ENCODE measurements around the gene CFAP251. TPM values are rescaled to one million over a fixed set of nuclear protein-coding genes. Genes with fewer than 3 reads are reported as not detected.
"Not testable (repeated sequence)": the region's sequence is repeated elsewhere in the genome, so short reads cannot be mapped to it uniquely, and the experiment has no call there.

The CFAP251 gene
- total RNA-seq, 1 donor from 2014 or later, result 0.91 TPM

- H3K4me3 ChIP-seq, result no peak overlapping the region
- TF ChIP-seq, protein P1, sequence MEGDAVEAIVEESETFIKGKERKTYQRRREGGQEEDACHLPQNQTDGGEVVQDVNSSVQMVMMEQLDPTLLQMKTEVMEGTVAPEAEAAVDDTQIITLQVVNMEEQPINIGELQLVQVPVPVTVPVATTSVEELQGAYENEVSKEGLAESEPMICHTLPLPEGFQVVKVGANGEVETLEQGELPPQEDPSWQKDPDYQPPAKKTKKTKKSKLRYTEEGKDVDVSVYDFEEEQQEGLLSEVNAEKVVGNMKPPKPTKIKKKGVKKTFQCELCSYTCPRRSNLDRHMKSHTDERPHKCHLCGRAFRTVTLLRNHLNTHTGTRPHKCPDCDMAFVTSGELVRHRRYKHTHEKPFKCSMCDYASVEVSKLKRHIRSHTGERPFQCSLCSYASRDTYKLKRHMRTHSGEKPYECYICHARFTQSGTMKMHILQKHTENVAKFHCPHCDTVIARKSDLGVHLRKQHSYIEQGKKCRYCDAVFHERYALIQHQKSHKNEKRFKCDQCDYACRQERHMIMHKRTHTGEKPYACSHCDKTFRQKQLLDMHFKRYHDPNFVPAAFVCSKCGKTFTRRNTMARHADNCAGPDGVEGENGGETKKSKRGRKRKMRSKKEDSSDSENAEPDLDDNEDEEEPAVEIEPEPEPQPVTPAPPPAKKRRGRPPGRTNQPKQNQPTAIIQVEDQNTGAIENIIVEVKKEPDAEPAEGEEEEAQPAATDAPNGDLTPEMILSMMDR (IDR thresholded peaks at IDR 0.05; ENCODE audit: borderline replicate concordance), result no peak
- intact Hi-C loops (cut with micrococcal nuclease), result no loop called here
- no peaks in the 10 kb centered on the region for H3K36me3 ChIP-seq
- DNase-seq, result no peak
- H3K27ac ChIP-seq (replicated peaks), result no peak overlapping the region
- no peaks in the 10 kb centered on the region for H3K9me3 ChIP-seq (replicated peaks)
- H3K4me1 ChIP-seq, result no peaks in the 10 kb centered on the region
- H3K27me3 ChIP-seq (ENCODE audit: low read depth), result no peaks in the 10 kb centered on the region
Observed at GRCh38 chr12:121874071-121874470, 44.3 kb upstream of the CFAP251 start.

DNA sequence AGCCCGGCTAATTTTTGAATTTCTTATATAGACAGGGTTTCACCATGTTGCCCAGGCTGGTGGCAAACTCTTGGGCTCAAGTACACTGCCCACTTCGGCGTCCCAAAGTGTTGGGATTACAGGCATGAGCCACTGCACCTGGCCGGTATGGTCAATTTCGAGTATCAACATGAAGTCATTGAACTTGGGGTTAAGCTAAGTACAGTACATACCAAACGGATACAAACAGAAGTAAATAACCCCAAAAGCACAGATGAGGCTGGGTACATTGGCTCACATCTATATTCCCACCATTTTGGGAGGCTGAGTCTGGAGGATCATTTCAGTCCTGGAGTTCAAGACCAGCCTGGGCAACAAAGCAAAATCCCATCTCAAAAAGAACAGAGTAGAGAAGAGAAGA, 42.8 kb upstream of the CFAP251 start:
- H3K27ac ChIP-seq (replicated peaks), result no peak overlapping the region
- H3K4me3 ChIP-seq, result no peak overlapping the region
- no peaks in the 10 kb centered on the region for H3K4me1 ChIP-seq
- TF ChIP-seq, protein P1 (IDR thresholded peaks at IDR 0.05; ENCODE audit: borderline replicate concordance), result no peak
- H3K36me3 ChIP-seq, result no peaks in the 10 kb centered on the region
- no peak for DNase-seq
- H3K9me3 ChIP-seq (replicated peaks), result no peaks in the 10 kb centered on the region
- intact Hi-C loops (cut with micrococcal nuclease), result no loop called here
- no peaks in the 10 kb centered on the region for H3K27me3 ChIP-seq (ENCODE audit: low read depth)

DNA sequence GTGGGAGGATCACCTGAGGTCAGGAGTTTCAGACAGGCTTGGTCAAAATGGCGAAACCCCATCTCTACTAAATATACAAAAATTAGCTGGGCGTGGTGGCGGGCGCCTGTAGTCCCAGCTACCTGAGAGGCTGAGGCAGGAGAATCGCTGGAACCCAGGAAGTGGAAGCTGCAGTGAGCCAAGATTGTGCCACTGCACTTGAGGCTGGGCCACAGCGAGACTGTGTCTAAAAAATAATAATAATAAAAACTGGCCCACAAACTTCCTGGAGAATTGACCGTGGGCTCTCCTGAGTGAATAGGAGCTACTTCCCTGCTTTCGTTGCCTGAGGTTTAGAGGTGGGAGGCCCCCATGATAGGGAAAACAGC, 42.3 kb upstream of the CFAP251 start:
- DNase-seq; H3K27me3 ChIP-seq (ENCODE audit: low read depth); H3K27ac ChIP-seq (replicated peaks); H3K4me1 ChIP-seq; intact Hi-C loops (cut with micrococcal nuclease); H3K36me3 ChIP-seq; H3K9me3 ChIP-seq (replicated peaks); H3K4me3 ChIP-seq: not testable (repeated sequence)

DNA sequence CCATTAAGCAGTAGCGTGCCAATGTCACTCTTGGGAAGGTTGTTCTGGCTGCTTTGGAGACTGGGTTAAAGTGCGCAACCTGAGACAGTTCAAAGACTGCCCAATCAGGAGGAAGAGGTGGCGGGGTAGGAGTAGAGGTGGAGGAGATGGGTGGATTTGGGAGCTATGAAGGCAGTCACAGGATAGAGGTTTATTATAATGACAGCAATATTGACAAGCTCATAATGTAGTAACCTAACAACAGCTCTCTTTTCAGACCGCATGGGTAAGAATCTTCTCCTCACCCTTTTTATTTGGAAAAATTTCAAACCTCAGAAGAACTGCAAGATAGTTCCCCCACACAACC, 35.1 kb upstream of the CFAP251 start:
- Histone ChIP-seq H3K9me3 (replicated peaks) (no peaks in the 10 kb centered on the region), H3K36me3 (no peaks in the 10 kb centered on the region), H3K27ac (replicated peaks) (no peak overlapping the region), H3K4me1 (peaks cover 4% of the 10 kb centered on the region), H3K4me3 (no peak overlapping the region), H3K27me3 (ENCODE audit: low read depth) (no peaks in the 10 kb centered on the region)
- intact Hi-C loops (cut with micrococcal nuclease), result no loop called here
- no peak for DNase-seq
- TF ChIP-seq, protein P1 (IDR thresholded peaks at IDR 0.05; ENCODE audit: borderline replicate concordance), result no peak

DNA sequence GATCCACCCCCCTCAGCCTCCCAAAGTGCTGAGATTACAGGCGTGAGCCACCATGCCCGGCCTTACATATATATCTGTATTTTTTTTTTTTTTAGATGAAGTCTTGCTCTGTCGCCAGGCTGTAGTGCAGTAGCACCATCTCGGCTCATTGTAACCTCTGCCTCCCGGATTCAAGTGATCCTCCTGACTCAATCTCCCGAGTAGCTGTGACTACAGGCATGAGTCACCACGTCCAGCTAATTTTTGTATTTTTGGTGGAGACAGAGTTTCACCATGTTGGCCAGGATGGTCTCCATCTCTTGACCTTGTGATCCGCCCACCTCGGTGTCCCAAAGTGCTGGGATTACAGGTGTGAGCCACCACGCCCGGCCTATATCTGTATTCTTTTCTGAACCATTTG, 33.3 kb upstream of the CFAP251 start:
- not testable (repeated sequence) for DNase-seq

DNA sequence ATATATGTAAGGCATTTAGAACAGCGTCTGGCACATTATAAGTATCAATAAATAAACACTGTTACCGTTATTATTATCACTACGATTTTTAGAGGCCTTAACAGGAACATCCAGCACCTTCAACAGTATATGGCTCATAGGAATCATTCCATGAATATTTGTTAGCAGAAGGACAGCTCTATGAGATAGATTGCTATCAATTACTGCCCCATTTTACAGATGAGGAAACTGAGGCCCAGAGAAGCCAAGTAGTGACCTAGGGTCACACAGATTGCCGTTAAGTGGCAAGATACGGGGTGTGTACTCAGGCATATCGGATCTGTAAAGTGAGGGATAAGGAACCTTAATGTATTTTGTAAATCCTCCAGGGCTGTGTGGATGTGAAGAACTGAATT, 30.3 kb upstream of the CFAP251 start:
- intact Hi-C loops (cut with micrococcal nuclease), result no loop called here
- DNase-seq, result no peak
- TF ChIP-seq, protein P1 (IDR thresholded peaks at IDR 0.05; ENCODE audit: borderline replicate concordance), result no peak
- H3K4me3 ChIP-seq, result peak overlapping the region; percentile 90
- peaks cover 1% of the 10 kb centered on the region for H3K36me3 ChIP-seq
- peaks cover 30% of the 10 kb centered on the region for H3K4me1 ChIP-seq
- peak overlapping the region; percentile 97 for H3K27ac ChIP-seq (replicated peaks)
- no peaks in the 10 kb centered on the region for H3K9me3 ChIP-seq (replicated peaks)
- no peaks in the 10 kb centered on the region for H3K27me3 ChIP-seq (ENCODE audit: low read depth)

More for the DNA sequence above, 33.3 kb upstream of the CFAP251 start:
- H3K4me1 ChIP-seq, result peaks cover 20% of the 10 kb centered on the region
- H3K4me3 ChIP-seq; H3K9me3 ChIP-seq (replicated peaks); H3K27ac ChIP-seq (replicated peaks); intact Hi-C loops (cut with micrococcal nuclease); H3K27me3 ChIP-seq (ENCODE audit: low read depth); H3K36me3 ChIP-seq: not testable (repeated sequence)

Measured in left ventricle myocardium inferior (tissue), 1 donor.